Astrocyte (in vitro differentiated cells and primary cell): ENCODE measurements around the gene GGA3. TPM values are rescaled to one million over a fixed set of nuclear protein-coding genes. Genes with fewer than 3 reads are reported as not detected.

Experiments used
- DNase-seq: peaks from one replicate; pipeline ENCODE4 v3.0.0-alpha.2; 2010; ENCODE audit warnings: low read depth
- FAIRE-seq: peaks from 2 replicates; lab custom pipeline; 2011; peaks lifted over from hg19 to GRCh38; lab: Jason Lieb, UNC
- H2AFZ ChIP-seq: 2 replicates; pipeline ENCODE4 v1.6.0; 2012; ENCODE audit warnings: low read depth, low read length, inconsistent platforms
- H3K27ac ChIP-seq: 2 replicates; pipeline ENCODE4 v1.5.1; 2011; ENCODE audit warnings: low read depth, low read length, inconsistent platforms
- H3K27me3 ChIP-seq: 2 replicates; pipeline ENCODE4 v1.6.0; 2011; ENCODE audit warnings: low read length, inconsistent platforms; ENCODE audit not compliant: insufficient read depth
- H3K36me3 ChIP-seq: 2 replicates; pipeline ENCODE4 v1.5.1; 2011; ENCODE audit warnings: low read length, inconsistent platforms; ENCODE audit not compliant: insufficient read depth
- H3K4me1 ChIP-seq: 2 replicates; pipeline ENCODE4 v1.5.1; 2011; ENCODE audit warnings: low read length, inconsistent platforms; ENCODE audit not compliant: insufficient read depth
- H3K4me2 ChIP-seq: 2 replicates; pipeline ENCODE4 v1.6.0; 2012; ENCODE audit warnings: low read length, inconsistent platforms
- H3K4me3 ChIP-seq: 2 replicates; pipeline ENCODE4 v1.5.1; 2011; ENCODE audit warnings: low read depth, mild to moderate bottlenecking, low read length, inconsistent platforms; ENCODE audit not compliant: insufficient read depth
- H3K79me2 ChIP-seq: 2 replicates; pipeline ENCODE4 v1.6.0; 2012; ENCODE audit warnings: mild to moderate bottlenecking, low read length, inconsistent platforms; ENCODE audit not compliant: insufficient read depth
- H3K9ac ChIP-seq: 2 replicates; pipeline ENCODE4 v1.6.0; 2012; ENCODE audit warnings: mild to moderate bottlenecking, low read length, inconsistent platforms
- H3K9me3 ChIP-seq: 2 replicates; pipeline ENCODE4 v1.5.1; 2012; ENCODE audit warnings: low read depth, mild to moderate bottlenecking, low read length, inconsistent platforms; ENCODE audit not compliant: insufficient read depth
- H4K20me1 ChIP-seq: 2 replicates; pipeline ENCODE4 v1.6.0; 2012; ENCODE audit warnings: low read length, inconsistent platforms; ENCODE audit not compliant: insufficient read depth
- H3K27ac Mint-ChIP-seq: one replicate; pipeline ENCODE4 v1.8.0; 2021; ENCODE audit warnings: mild to moderate bottlenecking, mixed read lengths; ENCODE audit not compliant: unreplicated experiment
- H3K27me3 Mint-ChIP-seq: one replicate; pipeline ENCODE4 v1.8.0; 2021; ENCODE audit warnings: low read depth, mixed read lengths; ENCODE audit not compliant: unreplicated experiment
- H3K36me3 Mint-ChIP-seq: one replicate; pipeline ENCODE4 v1.8.0; 2021; ENCODE audit warnings: low read depth, mixed read lengths; ENCODE audit not compliant: unreplicated experiment
- H3K4me1 Mint-ChIP-seq: one replicate; pipeline ENCODE4 v1.8.0; 2021; ENCODE audit warnings: low read depth, mixed read lengths; ENCODE audit not compliant: unreplicated experiment
- H3K4me3 Mint-ChIP-seq: one replicate; pipeline ENCODE4 v1.8.0; 2021; ENCODE audit warnings: mild to moderate bottlenecking, moderate library complexity, mixed read lengths; ENCODE audit not compliant: unreplicated experiment
- H3K9me3 Mint-ChIP-seq: one replicate; pipeline ENCODE4 v1.8.0; 2021; ENCODE audit warnings: mild to moderate bottlenecking, mixed read lengths; ENCODE audit not compliant: unreplicated experiment
- EZH2 ChIP-seq: IDR thresholded peaks from 2 replicates; pipeline ENCODE4 v1.6.1; 2012; ENCODE audit warnings: mild to moderate bottlenecking, low read length, inconsistent platforms; ENCODE audit not compliant: insufficient read depth
- total RNA-seq: library from RNA; stranded (reverse); gene quantifications from 2 replicates; pipeline ENCODE4 v1.2.1, GENCODE V29; 2021
- TF ChIP-seq, protein P1 (sequence below): IDR thresholded peaks from 2 replicates; pipeline ENCODE4 v1.5.1; 2011; ENCODE audit warnings: low read depth, mild to moderate bottlenecking, inconsistent platforms, low read length, moderate library complexity; ENCODE audit not compliant: insufficient read depth

GGA3 gene
- total RNA-seq, 1 donor from 2014 or later = 25.3 TPM

DNA sequence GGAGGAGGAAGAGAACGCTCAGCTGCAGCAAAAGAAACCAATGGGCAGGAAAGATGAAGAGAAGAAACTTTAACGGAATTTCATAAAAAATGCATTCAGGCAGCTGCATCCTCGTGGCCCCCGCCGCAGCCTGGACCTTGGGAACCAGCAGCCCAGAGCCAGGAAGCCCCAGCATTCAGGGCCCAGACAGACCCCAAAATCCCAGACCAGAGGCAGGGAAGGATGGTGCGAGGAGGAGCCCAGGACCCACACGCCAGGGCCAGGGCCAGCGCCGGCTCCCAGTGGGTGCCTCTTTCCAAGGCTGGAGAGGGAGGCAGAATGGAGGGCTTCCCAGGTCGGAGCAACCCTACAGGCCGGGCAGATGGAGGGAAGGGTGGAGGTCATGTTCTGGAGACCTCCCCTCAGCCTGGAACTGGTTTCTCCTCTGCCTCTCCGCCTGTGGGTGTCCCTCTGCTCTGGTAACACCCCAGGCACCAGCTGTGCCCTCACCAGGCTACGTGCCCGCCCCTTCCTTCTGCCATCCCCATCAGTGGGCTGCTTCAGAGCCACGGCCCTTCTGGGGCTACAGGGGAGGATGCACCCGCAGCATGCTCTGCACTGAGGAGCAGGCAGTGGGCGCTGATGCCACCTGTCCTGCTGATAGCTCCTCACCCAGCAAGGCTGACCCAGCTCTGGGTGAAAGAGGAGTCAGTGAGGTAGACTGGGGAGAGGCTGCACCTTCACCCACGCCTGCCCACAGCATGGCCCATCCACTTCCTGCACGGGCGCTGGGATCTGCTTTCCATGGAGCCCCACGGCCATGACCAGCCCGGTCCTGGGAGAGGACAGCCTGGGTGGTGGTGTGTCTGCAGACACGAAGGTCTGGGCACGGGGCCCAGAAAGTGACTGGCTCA is 10.8 kb upstream of the GGA3 start:
- H3K4me3 ChIP-seq = peak overlapping the region; percentile 72
- H3K9me3 Mint-ChIP-seq = no peaks in the 10 kb centered on the region
- no peaks in the 10 kb centered on the region for H3K27me3 Mint-ChIP-seq
- TF ChIP-seq, protein P1, sequence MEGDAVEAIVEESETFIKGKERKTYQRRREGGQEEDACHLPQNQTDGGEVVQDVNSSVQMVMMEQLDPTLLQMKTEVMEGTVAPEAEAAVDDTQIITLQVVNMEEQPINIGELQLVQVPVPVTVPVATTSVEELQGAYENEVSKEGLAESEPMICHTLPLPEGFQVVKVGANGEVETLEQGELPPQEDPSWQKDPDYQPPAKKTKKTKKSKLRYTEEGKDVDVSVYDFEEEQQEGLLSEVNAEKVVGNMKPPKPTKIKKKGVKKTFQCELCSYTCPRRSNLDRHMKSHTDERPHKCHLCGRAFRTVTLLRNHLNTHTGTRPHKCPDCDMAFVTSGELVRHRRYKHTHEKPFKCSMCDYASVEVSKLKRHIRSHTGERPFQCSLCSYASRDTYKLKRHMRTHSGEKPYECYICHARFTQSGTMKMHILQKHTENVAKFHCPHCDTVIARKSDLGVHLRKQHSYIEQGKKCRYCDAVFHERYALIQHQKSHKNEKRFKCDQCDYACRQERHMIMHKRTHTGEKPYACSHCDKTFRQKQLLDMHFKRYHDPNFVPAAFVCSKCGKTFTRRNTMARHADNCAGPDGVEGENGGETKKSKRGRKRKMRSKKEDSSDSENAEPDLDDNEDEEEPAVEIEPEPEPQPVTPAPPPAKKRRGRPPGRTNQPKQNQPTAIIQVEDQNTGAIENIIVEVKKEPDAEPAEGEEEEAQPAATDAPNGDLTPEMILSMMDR = no peak
- no peak for TF ChIP-seq EZH2
- H3K27me3 ChIP-seq = no peaks in the 10 kb centered on the region
- peak overlapping the region; percentile 93 for H3K4me2 ChIP-seq
- no peak overlapping the region for H3K27ac Mint-ChIP-seq
- H4K20me1 ChIP-seq = peaks cover 9% of the 10 kb centered on the region
- H3K27ac ChIP-seq = no peak overlapping the region
- no peaks in the 10 kb centered on the region for H3K36me3 ChIP-seq
- H3K9ac ChIP-seq = peak overlapping the region; percentile 80
- DNase-seq = no peak
- H2AFZ ChIP-seq = peak overlapping the region; percentile 86
- no peaks in the 10 kb centered on the region for H3K79me2 ChIP-seq
- H3K9me3 ChIP-seq = no peaks in the 10 kb centered on the region
- peaks cover 37% of the 10 kb centered on the region for H3K4me1 ChIP-seq
- no peak for FAIRE-seq
- H3K4me1 Mint-ChIP-seq = peaks cover 5% of the 10 kb centered on the region
- H3K36me3 Mint-ChIP-seq = peaks cover 5% of the 10 kb centered on the region
- peak overlapping the region; percentile 76 for H3K4me3 Mint-ChIP-seq

DNA sequence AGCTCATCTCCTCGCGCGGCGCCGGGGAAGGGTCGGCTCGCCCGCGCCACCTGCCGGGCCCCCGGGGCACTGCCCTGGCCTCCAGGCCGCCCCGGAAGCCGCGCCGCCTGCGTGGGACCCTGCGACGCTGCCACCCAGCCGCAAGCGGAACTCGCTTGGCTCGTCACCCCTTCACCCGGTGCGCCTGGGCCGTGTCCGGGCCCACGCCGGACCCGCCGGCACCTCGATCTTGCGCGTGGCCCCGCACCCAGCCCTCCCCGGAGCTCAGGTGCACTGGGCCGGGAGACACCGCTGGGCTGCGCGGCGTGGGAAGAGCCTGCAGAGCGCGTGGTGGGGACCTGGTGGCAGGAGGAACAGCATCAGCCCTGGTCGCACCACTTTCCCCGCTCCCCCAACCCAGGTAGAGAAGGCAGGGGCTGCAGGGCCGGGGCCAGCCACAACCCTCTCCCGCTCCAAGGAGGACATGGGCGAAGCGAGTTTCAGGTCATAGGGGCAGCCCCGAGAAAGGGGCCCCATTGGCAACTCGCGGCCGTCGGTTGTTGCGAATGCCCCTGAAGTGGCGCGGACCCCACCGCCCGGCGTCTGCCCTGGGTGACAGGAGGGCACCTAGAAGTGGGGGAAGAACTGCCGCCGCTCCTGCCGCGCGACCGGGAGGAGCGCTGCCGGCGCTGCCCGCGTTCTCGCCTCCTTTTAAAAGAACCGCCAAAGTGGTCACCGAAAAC is 10.0 kb upstream of the GGA3 start:
- Histone ChIP-seq H3K79me2 (no peaks in the 10 kb centered on the region), H3K36me3 (peaks cover 1% of the 10 kb centered on the region), H3K4me1 (peaks cover 35% of the 10 kb centered on the region), H3K9ac (peak overlapping the region; percentile 92), H2AFZ (peak overlapping the region; percentile 86), H3K27ac (no peak overlapping the region), H3K9me3 (no peaks in the 10 kb centered on the region), H4K20me1 (peaks cover 17% of the 10 kb centered on the region), H3K27me3 (no peaks in the 10 kb centered on the region), H3K4me2 (peak overlapping the region; percentile 93), H3K4me3 (peak overlapping the region; percentile 72)
- FAIRE-seq (no peak), DNase-seq (peak; percentile 30)
- H3K4me3 Mint-ChIP-seq = peak overlapping the region; percentile 76
- peaks cover 5% of the 10 kb centered on the region for H3K36me3 Mint-ChIP-seq
- H3K27ac Mint-ChIP-seq = no peak overlapping the region
- TF ChIP-seq, protein P1 = peak; percentile 22
- TF ChIP-seq EZH2 = no peak
- peaks cover 5% of the 10 kb centered on the region for H3K4me1 Mint-ChIP-seq
- H3K9me3 Mint-ChIP-seq = no peaks in the 10 kb centered on the region
- H3K27me3 Mint-ChIP-seq = no peaks in the 10 kb centered on the region
